Coronary artery (tissue), 2 donors: ENCODE data around the gene CPLX3.
"Not testable (repeated sequence)": the region's sequence is repeated elsewhere in the genome, so short reads cannot be mapped to it uniquely, and the experiment has no call there.

Experiments
- DNase-seq: peaks from one replicate; pipeline ENCODE4 v3.0.0-alpha.2; 2017; ENCODE audit warnings: low spot score
- H3K27ac ChIP-seq, 2 donors: fragments of 200-600 bp; sonication (generic); one replicate each; pipeline ENCODE4 v1.5.1; 2016 to 2019
- H3K4me3 ChIP-seq: fragments of 200-600 bp; sonication (generic); 2 replicates; pipeline ENCODE4 v1.5.1; 2016; ENCODE audit warnings: mild to moderate bottlenecking, moderate library complexity
- TF ChIP-seq, protein P1 (sequence below): fragments of 200-600 bp; sonication (generic); IDR thresholded peaks from one replicate; pipeline ENCODE4 v1.5.1; 2019; ENCODE audit warnings: antibody characterized with exemption

CPLX3 gene

DNA sequence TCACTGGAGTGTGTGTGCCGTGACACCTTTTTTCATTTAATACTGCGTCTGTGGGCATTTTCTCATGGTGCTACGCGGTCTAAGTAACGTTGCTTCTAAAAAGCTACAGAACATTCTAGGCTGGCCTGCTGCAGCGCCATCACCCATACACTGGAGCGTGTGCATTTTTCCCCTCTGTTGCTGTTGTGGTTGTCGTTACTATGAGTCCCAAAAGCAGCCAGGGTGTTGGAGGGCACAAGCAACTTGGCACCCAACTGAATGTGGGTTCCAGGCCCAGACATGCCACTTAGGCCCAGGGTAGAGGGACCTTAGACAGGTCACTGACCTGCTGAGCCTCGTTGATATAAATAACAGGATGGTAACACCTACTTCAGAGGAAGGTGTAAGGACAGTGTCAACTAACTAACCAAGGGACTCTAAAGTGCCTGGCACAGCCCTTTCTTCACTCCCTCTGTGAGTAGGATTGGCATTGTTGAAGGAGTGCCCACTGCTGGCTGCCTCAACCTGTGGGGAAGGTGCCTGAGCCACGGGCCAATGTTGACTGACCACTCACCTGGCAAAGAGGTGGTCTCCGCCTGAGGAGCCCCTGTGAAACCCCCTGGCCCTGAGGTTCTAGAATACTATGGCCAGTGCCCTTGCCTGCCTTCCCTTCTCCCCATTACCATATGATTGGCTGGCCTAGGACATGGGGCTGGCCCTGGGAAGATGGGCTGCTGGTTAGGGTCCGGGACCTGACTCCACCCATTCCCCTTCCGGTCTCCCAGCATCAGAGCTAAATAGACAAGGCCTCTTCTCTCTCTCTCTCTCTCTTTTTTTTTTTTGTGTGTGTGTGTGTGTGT, 41.0 kb upstream of the CPLX3 start:
- TF ChIP-seq, protein P1, sequence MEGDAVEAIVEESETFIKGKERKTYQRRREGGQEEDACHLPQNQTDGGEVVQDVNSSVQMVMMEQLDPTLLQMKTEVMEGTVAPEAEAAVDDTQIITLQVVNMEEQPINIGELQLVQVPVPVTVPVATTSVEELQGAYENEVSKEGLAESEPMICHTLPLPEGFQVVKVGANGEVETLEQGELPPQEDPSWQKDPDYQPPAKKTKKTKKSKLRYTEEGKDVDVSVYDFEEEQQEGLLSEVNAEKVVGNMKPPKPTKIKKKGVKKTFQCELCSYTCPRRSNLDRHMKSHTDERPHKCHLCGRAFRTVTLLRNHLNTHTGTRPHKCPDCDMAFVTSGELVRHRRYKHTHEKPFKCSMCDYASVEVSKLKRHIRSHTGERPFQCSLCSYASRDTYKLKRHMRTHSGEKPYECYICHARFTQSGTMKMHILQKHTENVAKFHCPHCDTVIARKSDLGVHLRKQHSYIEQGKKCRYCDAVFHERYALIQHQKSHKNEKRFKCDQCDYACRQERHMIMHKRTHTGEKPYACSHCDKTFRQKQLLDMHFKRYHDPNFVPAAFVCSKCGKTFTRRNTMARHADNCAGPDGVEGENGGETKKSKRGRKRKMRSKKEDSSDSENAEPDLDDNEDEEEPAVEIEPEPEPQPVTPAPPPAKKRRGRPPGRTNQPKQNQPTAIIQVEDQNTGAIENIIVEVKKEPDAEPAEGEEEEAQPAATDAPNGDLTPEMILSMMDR = no peak
- Histone ChIP-seq H3K4me3 (peak overlapping the region; percentile 3), H3K27ac (peak overlapping the region in 1 of 2 donors; percentile 61)
- no peak for DNase-seq

DNA sequence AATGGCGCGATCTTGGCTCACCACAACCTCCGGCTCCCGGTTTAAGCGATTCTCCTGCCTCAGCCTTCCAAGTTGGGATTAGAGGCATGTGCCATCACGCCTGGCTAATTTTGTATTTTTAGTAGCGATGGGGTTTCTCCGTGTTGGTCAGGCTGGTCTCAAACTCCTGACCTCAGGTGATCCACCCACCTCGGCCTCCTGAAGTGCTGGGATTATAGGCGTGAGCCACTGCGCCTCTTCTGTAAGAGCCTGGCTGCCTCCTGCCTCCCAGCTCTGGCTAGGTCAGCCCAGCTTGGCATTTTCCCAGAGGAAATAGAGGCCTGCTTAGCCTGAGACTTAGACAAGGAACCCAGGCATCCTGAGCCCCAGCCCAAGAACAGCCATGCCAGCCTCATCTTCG, 40.3 kb upstream of the CPLX3 start:
- not testable (repeated sequence) for DNase-seq, H3K4me3 ChIP-seq
- peak overlapping the region; percentile 47 to 67 for H3K27ac ChIP-seq

DNA sequence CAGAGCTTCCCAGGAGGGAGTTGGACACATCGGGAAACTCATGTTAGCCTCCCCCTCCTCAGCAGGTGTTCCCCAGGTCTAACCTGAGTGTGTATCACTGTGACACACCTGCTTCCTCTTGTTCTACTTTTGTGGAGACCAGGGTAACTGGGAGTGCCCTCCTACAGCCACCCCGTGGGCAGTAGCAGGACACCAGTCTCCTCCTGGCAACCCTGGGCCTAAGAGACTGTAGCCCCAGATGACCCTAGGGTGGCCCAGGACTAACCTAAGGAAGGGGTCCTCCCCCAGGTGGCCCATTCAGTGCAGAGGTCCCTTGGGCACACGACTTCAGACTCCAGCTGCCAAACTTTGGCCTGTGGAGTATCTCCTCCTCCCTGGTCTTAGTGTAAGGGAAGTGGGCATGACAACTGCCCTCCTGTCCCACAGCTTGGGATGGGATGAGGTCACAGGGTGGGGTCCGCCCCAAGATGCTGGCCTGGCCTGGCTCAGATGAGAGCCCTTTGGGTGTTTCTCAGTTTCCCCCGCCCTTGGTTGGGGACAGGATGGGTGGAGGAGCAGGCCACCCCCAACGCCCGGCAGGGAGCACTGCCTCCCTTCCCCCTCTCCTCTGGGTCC, 39.8 kb upstream of the CPLX3 start:
- Histone ChIP-seq H3K27ac (peak overlapping the region; percentile 47 to 67), H3K4me3 (peak overlapping the region; percentile 17)
- TF ChIP-seq, protein P1 = no peak

DNA sequence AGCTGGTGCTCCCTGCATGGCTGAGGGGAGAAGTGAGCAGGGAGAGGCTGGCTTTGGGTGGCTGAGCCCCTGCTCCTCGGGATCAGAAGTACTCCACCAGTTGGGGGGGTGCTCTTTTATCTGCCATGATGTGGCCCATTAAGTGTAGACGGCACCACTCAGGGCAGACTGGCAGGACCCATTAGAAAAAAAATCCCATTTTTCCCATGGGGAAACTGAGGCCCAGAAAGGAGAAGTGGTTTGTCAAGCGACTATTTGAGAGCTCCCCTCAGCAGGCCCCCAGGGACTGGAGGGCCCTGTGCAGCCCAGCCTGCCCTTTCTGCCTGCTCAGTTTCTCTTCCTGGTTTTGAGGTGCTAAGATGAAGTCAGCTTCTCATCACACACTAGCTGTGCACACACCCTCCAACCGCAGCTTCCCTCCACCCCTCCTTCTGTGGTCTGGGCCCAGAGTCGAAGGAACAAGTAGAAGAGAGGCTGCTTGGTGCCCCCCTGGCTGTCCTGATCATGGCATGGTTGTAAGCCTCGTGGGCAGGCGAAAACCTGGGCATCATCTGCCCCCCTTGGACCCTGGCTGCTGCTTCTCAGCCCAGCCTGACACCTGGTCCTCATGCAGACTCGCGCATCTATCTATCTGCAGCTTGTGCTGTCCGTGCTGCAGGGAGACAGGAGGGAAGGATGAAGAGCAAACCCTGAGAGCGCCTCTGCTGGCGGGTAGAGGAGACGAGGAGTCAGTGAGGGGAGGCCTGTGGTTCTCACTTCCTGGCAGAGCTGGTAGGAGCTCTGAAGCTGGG, 39.0 kb upstream of the CPLX3 start:
- TF ChIP-seq, protein P1 = no peak
- H3K27ac ChIP-seq = peak overlapping the region; percentile 47 to 67
- H3K4me3 ChIP-seq = peak overlapping the region; percentile 17
- DNase-seq = no peak

More for the DNA sequence above, 39.8 kb upstream of the CPLX3 start:
- no peak for DNase-seq

DNA sequence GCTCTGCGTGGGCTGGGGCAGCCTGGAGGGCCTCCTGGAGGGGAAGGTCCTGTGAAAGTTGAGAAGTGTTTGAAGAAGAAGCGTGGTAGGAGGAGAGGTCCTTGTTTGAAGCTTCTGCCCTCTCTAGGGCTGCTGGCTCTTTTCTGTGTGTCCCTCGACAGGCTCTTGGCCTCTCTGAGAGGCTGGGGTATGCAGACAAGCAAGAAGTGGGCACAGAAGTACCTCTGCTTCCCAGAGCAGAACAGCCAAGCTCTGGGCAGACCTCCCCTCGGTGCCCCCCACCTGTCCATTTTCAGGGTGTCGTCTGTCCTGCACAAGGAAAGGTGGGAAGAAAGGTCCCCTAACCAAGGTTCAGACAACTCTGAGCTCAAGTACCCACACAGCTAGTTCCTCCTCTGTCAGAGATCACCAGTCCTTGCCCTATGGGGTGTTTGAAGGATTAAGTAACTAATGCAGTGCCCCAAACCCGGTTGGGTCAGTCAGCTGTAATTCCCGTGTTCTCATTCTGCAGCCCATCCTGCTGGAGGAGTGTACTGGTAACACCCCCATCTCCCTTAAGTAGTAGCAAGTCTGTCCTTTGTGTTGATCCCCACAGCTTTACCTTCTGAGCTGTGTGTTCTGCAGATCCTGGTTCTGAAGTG, 38.3 kb upstream of the CPLX3 start:
- H3K4me3 ChIP-seq = no peak overlapping the region
- TF ChIP-seq, protein P1 = no peak
- DNase-seq = no peak

DNA sequence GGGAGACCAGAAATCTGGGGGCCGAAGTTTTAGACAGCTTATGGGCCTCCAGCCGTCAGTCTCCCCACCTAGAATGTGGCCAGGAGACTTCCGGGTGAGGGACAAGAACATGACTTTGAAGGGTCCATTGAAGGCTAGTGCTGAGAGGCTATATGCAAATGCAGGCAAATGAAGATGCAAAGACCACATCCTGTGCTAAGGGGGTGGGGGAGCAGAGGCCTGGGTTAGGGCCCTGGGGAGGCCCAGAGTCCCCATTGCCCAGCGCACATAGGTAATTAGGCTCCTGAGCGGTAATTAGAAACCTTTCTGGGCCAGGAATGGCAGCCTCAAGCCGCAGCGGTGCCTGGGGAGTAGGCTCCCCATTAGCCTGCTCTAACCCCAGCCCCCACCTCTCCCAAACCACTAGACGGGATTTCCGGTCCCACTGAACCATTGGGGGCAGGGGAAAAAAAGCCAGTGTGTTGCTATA, 37.7 kb upstream of the CPLX3 start:
- peak overlapping the region in 1 of 2 donors; percentile 67 for H3K27ac ChIP-seq
- DNase-seq = no peak
- TF ChIP-seq, protein P1 = no peak
- peak overlapping the region; percentile 18 for H3K4me3 ChIP-seq

More for the DNA sequence above, 38.3 kb upstream of the CPLX3 start:
- H3K27ac ChIP-seq = peak overlapping the region; percentile 47 to 67
